ENCODE measurements around the gene ART1. TPM values are rescaled to one million over a fixed set of nuclear protein-coding genes. Genes with fewer than 3 reads are reported as not detected.
A peak's percentile ranks its signal among the peaks of the same experiment; 100 is the strongest.
"Not testable (repeated sequence)": the region's sequence is repeated elsewhere in the genome, so short reads cannot be mapped to it uniquely, and the experiment has no call there.

The ART1 gene, protein sequence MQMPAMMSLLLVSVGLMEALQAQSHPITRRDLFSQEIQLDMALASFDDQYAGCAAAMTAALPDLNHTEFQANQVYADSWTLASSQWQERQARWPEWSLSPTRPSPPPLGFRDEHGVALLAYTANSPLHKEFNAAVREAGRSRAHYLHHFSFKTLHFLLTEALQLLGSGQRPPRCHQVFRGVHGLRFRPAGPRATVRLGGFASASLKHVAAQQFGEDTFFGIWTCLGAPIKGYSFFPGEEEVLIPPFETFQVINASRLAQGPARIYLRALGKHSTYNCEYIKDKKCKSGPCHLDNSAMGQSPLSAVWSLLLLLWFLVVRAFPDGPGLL
- total RNA-seq (2014; rRNA removed; shearing (Covaris generic)) (not detected in 2 replicates), polyA plus RNA-seq (2016; fragmentation: Nextera tagmentation; extraction: Ambion mirVana) (not detected in 2 replicates)

DNA sequence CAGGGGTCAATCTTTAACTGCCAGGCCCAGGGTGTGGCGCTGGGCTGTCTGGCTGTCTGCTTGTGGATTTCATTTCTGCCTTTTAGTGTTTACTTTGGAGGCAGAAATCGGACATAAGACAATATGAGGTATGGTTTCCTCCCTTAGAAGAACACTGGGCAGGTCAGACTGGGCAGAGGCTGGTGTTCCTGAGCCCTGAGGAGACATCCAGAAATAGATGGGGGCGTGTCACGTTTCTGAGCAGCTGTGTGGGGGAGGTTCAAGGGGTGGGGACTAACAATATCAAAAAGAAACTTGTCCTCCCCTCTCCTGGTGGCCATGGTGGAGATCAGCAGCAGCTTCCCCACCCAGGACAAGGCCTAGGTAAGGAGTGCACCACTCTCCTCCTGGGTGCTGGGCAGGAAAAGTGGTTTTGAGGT lies at the start of gene ART1:
ART1 (plus strand) TSS at position 312 of the 419 bp plus-strand sequence. CDS start 14,086 bp downstream, outside the sequence.
- Histone ChIP-seq H3K9me3 (ENCODE audit: low read depth) (no peaks in the 10 kb centered on the region), H3K36me3 (ENCODE audit: low read depth) (no peaks in the 10 kb centered on the region), H3K4me3 (no peak within 1 kb of the TSS), H4K20me1 (ENCODE audit: insufficient read depth) (no peaks in the 10 kb centered on the region), H3K79me2 (ENCODE audit: insufficient read depth) (no peaks in the 10 kb centered on the region), H3F3A (ENCODE audit: insufficient read depth) (no peaks in the 10 kb centered on the region), H3K4me1 (ENCODE audit: insufficient read depth) (no peaks in the 10 kb centered on the region), H2AFZ (no peak within 1 kb of the TSS), H3K4me2 (ENCODE audit: unreplicated experiment) (no peak within 1 kb of the TSS), H3K27ac (no peak within 1 kb of the TSS), H3K27me3 (replicated peaks; ENCODE audit: insufficient read depth) (peaks cover 22% of the 10 kb centered on the region), H3K9me2 (ENCODE audit: insufficient read depth) (no peaks in the 10 kb centered on the region), H3K9ac (no peak within 1 kb of the TSS)
- no peak for TF ChIP-seq EZH2phosphoT487 (IDR thresholded peaks at IDR 0.05; ENCODE audit: insufficient read depth, low read depth)
- no peak for TF ChIP-seq EZH2 (IDR thresholded peaks at IDR 0.05; ENCODE audit: insufficient read depth, poor library complexity, severe bottlenecking)
- DNase-seq = peak; percentile 19
- in situ Hi-C loops (cut with MboI) = no loop called here
- WGBS, 2 experiments (ENCODE audit: low coverage in 1 of 2, low lambda C conversion rate in 2 of 2, missing lambda C conversion rate in 2 of 2) = 59 to 66% methylated on average over 4 of the region's 4 CpGs

DNA sequence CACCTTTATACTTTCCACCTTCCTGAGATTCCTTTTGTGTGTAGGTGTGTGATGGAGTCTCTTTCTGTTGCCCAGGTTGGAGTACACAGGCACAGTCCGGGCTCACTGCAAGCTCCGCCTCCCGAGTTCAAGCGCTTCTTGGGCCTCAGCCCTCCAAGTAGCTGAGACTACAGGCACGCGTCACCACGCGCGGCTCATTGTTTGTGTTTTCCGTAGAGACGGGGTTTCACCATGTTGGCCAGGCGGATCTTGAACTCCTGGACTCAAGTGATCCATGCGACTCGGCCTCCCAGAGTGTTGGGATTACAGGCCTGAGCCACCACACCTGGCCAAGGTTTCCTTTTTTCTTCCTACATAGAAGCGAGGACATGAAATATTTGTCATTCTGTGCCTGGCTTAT lies 47.2 kb upstream of the ART1 start:
- H4K20me1 ChIP-seq (ENCODE audit: insufficient read depth); H3K4me3 ChIP-seq; H3K4me1 ChIP-seq (ENCODE audit: insufficient read depth); H3K9me2 ChIP-seq (ENCODE audit: insufficient read depth); H3K9ac ChIP-seq; H3K36me3 ChIP-seq (ENCODE audit: low read depth); H3K9me3 ChIP-seq (ENCODE audit: low read depth); in situ Hi-C loops (cut with MboI); H2AFZ ChIP-seq; H3K27me3 ChIP-seq (replicated peaks; ENCODE audit: insufficient read depth); H3F3A ChIP-seq (ENCODE audit: insufficient read depth); H3K4me2 ChIP-seq (ENCODE audit: unreplicated experiment); H3K79me2 ChIP-seq (ENCODE audit: insufficient read depth); H3K27ac ChIP-seq; DNase-seq: not testable (repeated sequence)
- 88 to 91% methylated on average over 15 of the region's 15 CpGs for WGBS, 2 experiments (ENCODE audit: low coverage in 1 of 2, low lambda C conversion rate in 2 of 2, missing lambda C conversion rate in 2 of 2)

DNA sequence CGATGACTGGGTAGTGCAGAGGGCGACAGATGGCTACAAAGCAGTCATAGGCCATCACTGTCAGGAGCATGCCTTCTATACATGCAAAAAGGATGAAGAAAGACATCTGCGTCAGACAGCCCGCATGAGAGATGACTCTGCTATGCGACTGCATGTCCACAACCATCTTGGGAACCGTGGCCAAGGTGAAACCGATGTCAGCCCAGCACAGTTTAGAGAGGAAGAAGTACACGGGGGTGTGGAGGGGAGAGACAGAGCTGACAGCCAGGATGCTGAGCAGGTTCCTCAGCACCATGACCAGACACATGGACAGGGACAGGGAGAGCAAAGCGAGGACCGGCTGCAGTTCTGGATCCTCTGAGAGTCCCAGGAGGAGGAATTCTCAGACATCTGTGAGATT lies 44.7 kb upstream of the ART1 start:
- in situ Hi-C loops (cut with MboI) = not testable (repeated sequence)

DNA sequence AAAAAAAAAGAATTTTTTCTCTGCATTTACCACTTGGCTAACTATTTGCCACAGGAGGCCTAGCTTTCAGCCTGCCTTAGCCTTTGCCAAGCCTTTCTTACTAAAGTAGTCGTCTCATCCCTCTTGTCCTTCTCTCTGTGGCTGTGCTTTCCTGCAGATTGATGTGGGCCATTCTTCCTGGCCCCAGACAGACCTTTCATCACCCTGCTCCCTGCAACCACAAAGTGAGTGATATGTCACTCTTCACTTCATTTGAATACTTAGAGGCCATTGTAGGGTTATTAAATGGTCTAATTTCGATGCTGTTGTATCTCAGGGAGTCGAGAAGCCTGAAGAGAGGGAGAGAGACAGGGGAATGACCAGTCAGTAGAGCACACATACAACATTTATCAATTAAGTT lies 40.8 kb upstream of the ART1 start:
- H3K27ac ChIP-seq = no peak overlapping the region
- no peak for DNase-seq
- WGBS, 2 experiments (ENCODE audit: low coverage in 1 of 2, low lambda C conversion rate in 2 of 2, missing lambda C conversion rate in 2 of 2) = 17 to 20% methylated on average over 3 of the region's 3 CpGs

More for the DNA sequence above, 44.7 kb upstream of the ART1 start:
- not testable (repeated sequence) for H3K9ac ChIP-seq; H3K4me3 ChIP-seq; H3K4me1 ChIP-seq (ENCODE audit: insufficient read depth); H3K9me3 ChIP-seq (ENCODE audit: low read depth); H3K79me2 ChIP-seq (ENCODE audit: insufficient read depth); H3K27me3 ChIP-seq (replicated peaks; ENCODE audit: insufficient read depth); DNase-seq; H3K27ac ChIP-seq; H3F3A ChIP-seq (ENCODE audit: insufficient read depth); H3K4me2 ChIP-seq (ENCODE audit: unreplicated experiment); H4K20me1 ChIP-seq (ENCODE audit: insufficient read depth); H3K36me3 ChIP-seq (ENCODE audit: low read depth); H2AFZ ChIP-seq; H3K9me2 ChIP-seq (ENCODE audit: insufficient read depth)
- 69 to 73% methylated on average over 10 of the region's 10 CpGs for WGBS, 2 experiments (ENCODE audit: low coverage in 1 of 2, low lambda C conversion rate in 2 of 2, missing lambda C conversion rate in 2 of 2)

DNA sequence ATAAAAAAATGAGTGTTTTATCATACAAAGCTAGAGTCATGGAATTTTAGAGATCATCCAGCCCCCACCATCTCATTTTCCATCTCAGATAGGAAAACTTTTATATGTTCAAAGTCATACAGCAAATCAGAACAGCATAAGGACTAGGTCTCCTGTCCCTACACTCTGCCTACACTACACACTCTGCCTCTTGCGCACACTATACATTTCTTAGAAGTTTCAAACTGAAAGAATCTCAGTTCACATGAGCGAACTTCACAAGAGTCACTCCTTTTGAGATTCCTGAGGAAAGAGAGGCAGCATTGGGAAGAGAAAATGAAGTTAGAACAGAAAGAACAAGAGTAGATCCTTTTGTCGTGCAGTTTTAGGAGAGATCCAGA lies 39.7 kb upstream of the ART1 start:
- no peak overlapping the region for H3K9ac ChIP-seq
- H3K4me3 ChIP-seq = no peak overlapping the region
- H3K79me2 ChIP-seq (ENCODE audit: insufficient read depth) = no peaks in the 10 kb centered on the region
- H3K27ac ChIP-seq = no peak overlapping the region
- in situ Hi-C loops (cut with MboI) = no loop called here
- no peaks in the 10 kb centered on the region for H3K9me2 ChIP-seq (ENCODE audit: insufficient read depth)
- no peaks in the 10 kb centered on the region for H3K9me3 ChIP-seq (ENCODE audit: low read depth)
- 0 out of 2 replicates have a peak, but pooled peaks cover 3% of the 10 kb centered on the region for H3K27me3 ChIP-seq (replicated peaks; ENCODE audit: insufficient read depth)
- H3K36me3 ChIP-seq (ENCODE audit: low read depth) = no peaks in the 10 kb centered on the region
- H3F3A ChIP-seq (ENCODE audit: insufficient read depth) = no peaks in the 10 kb centered on the region
- H3K4me1 ChIP-seq (ENCODE audit: insufficient read depth) = peaks cover 6% of the 10 kb centered on the region; the same call in 1 of the 2 replicates
- no peak overlapping the region for H2AFZ ChIP-seq
- no peaks in the 10 kb centered on the region for H4K20me1 ChIP-seq (ENCODE audit: insufficient read depth)
- no peak overlapping the region for H3K4me2 ChIP-seq (ENCODE audit: unreplicated experiment)
- WGBS, 2 experiments (ENCODE audit: low coverage in 1 of 2, low lambda C conversion rate in 2 of 2, missing lambda C conversion rate in 2 of 2) = 84 to 91% methylated on average over 3 of the region's 3 CpGs
- DNase-seq = no peak
- TF ChIP-seq EZH2 (IDR thresholded peaks at IDR 0.05; ENCODE audit: insufficient read depth, poor library complexity, severe bottlenecking) = no peak
- no peak for TF ChIP-seq EZH2phosphoT487 (IDR thresholded peaks at IDR 0.05; ENCODE audit: insufficient read depth, low read depth)

More for the DNA sequence above, 40.8 kb upstream of the ART1 start:
- no peak overlapping the region for H3K4me2 ChIP-seq (ENCODE audit: unreplicated experiment)
- H3K27me3 ChIP-seq (replicated peaks; ENCODE audit: insufficient read depth) = 0 out of 2 replicates have a peak, but pooled peaks cover 3% of the 10 kb centered on the region
- no peaks in the 10 kb centered on the region for H3K79me2 ChIP-seq (ENCODE audit: insufficient read depth)
- H3K4me1 ChIP-seq (ENCODE audit: insufficient read depth) = peaks cover 6% of the 10 kb centered on the region; the same call in 1 of the 2 replicates
- H2AFZ ChIP-seq = no peak overlapping the region
- in situ Hi-C loops (cut with MboI) = no loop called here
- no peak for TF ChIP-seq EZH2phosphoT487 (IDR thresholded peaks at IDR 0.05; ENCODE audit: insufficient read depth, low read depth)
- no peaks in the 10 kb centered on the region for H3K9me2 ChIP-seq (ENCODE audit: insufficient read depth)
- H3K4me3 ChIP-seq = no peak overlapping the region
- no peaks in the 10 kb centered on the region for H3K9me3 ChIP-seq (ENCODE audit: low read depth)
- H4K20me1 ChIP-seq (ENCODE audit: insufficient read depth) = no peaks in the 10 kb centered on the region
- H3K36me3 ChIP-seq (ENCODE audit: low read depth) = no peaks in the 10 kb centered on the region
- no peaks in the 10 kb centered on the region for H3F3A ChIP-seq (ENCODE audit: insufficient read depth)
- no peak overlapping the region for H3K9ac ChIP-seq
